HepG2 (cell line): ENCODE data around the gene ABHD15. TPM values are rescaled to one million over a fixed set of nuclear protein-coding genes. Genes with fewer than 3 reads are reported as not detected.

ENCODE experiments used
- ARID4A ChIP-seq: sonication (generic); formaldehyde crosslinking; IDR thresholded peaks from 2 replicates; pipeline ENCODE4 v1.5.0; 2020; ENCODE audit warnings: mild to moderate bottlenecking, missing genetic modification reagents, borderline replicate concordance
- BRD4 ChIP-seq: sonication (generic); formaldehyde crosslinking; IDR thresholded peaks from 2 replicates; pipeline ENCODE4 v1.4.0; 2020; ENCODE audit warnings: missing genetic modification reagents
- CREM ChIP-seq, 2 experiments: sonication (generic) in 1 of 2; formaldehyde crosslinking in 1 of 2; IDR thresholded peaks; 2 replicates each; pipeline versions ENCODE4 v1.4.0 to v1.6.1; 2016 to 2020; ENCODE audit warnings: antibody characterized with exemption in 1 of 2, mild to moderate bottlenecking in 1 of 2, missing genetic modification reagents in 1 of 2
- HOXA5 ChIP-seq: sonication (generic); formaldehyde crosslinking; IDR thresholded peaks from 2 replicates; pipeline ENCODE4 v1.4.0; 2020; ENCODE audit warnings: missing genetic modification reagents
- MIER2 ChIP-seq: IDR thresholded peaks from 2 replicates; pipeline ENCODE4 v1.6.1; 2016; ENCODE audit warnings: missing biosample characterization, missing genetic modification reagents
- MTF2 ChIP-seq: sonication (generic); formaldehyde crosslinking; IDR thresholded peaks from 2 replicates; pipeline ENCODE4 v1.5.0; 2020; ENCODE audit warnings: missing genetic modification reagents, borderline replicate concordance
- NR2F1 ChIP-seq, 2 experiments: fragments of 450-650 bp in 1 of 2; formaldehyde crosslinking in 1 of 2; IDR thresholded peaks; 2 replicates each; pipeline versions ENCODE4 v1.5.0 to v1.6.1; 2016 to 2020; ENCODE audit warnings: mild to moderate bottlenecking in 1 of 2, missing compliant biosample characterization in 1 of 2, missing genetic modification reagents in 1 of 2, moderate library complexity in 1 of 2
- ZBTB38 ChIP-seq: sonication (generic); formaldehyde crosslinking; IDR thresholded peaks from 2 replicates; pipeline ENCODE4 v1.5.1; 2020; ENCODE audit warnings: mild to moderate bottlenecking, missing genetic modification reagents
- ZFP41 ChIP-seq: sonication (generic); formaldehyde crosslinking; IDR thresholded peaks from 2 replicates; pipeline ENCODE4 v1.4.0; 2020; ENCODE audit warnings: mild to moderate bottlenecking, missing genetic modification reagents, borderline replicate concordance
- ZFP90 ChIP-seq: sonication (generic); formaldehyde crosslinking; IDR thresholded peaks from 2 replicates; pipeline ENCODE4 v1.8.0; 2022; ENCODE audit warnings: missing genetic modification reagents, mild to moderate bottlenecking, inconsistent platforms, borderline replicate concordance
- ZNF17 ChIP-seq: sonication (generic); formaldehyde crosslinking; IDR thresholded peaks from 2 replicates; pipeline ENCODE4 v1.5.0; 2020; ENCODE audit warnings: mild to moderate bottlenecking, missing genetic modification reagents
- ZNF280D ChIP-seq: sonication (generic); formaldehyde crosslinking; IDR thresholded peaks from 2 replicates; pipeline ENCODE4 v1.5.1; 2020; ENCODE audit warnings: mild to moderate bottlenecking, missing genetic modification reagents
- ZNF296 ChIP-seq: sonication (generic); formaldehyde crosslinking; conservative IDR thresholded peaks from 2 replicates; pipeline ENCODE4 v1.5.0; 2020; ENCODE audit warnings: mild to moderate bottlenecking, missing genetic modification reagents
- ZNF30 ChIP-seq: sonication (generic); formaldehyde crosslinking; IDR thresholded peaks from 2 replicates; pipeline ENCODE4 v1.5.0; 2020; ENCODE audit warnings: mild to moderate bottlenecking, missing genetic modification reagents
- ZSCAN12 ChIP-seq: sonication (generic); formaldehyde crosslinking; IDR thresholded peaks from 2 replicates; pipeline ENCODE4 v1.9.0; 2021; ENCODE audit warnings: mild to moderate bottlenecking, missing genetic modification reagents
- polyA plus RNA-seq, 8 experiments: library from polyadenylated mRNA; depleted of rRNA in 3 of 8; stranded (reverse) in 7 of 8; unstranded in 1 of 8; fragments of >200 nt; fragmentation: Illumina TruSeq in 4 of 8; extraction: Trizol in 4 of 8; gene quantifications; 2 replicates each; pipeline versions ENCODE4 v1.2.1 to v1.2.3, GENCODE V29; 2011 to 2016; ENCODE audit warnings: low read depth in 4 of 8, missing spikeins in 1 of 8, mixed read lengths in 1 of 8; ENCODE audit not compliant: insufficient read depth in 1 of 8
- total RNA-seq, 5 experiments: library from RNA; depleted of rRNA; stranded (reverse); fragments of >200 nt; fragmentation: Illumina TruSeq; extraction: Trizol; gene quantifications; 2 replicates each; pipeline ENCODE4 v1.2.3, GENCODE V29; 2016; ENCODE audit warnings: low read depth in 1 of 5
- TF ChIP-seq, protein P1 (sequence below), 2 experiments: sonication (generic) in 1 of 2; formaldehyde crosslinking in 1 of 2; IDR thresholded peaks; 2 replicates each; pipeline versions ENCODE4 v1.4.0 to v1.6.1; 2016 to 2020; ENCODE audit warnings: borderline replicate concordance in 1 of 2, low read depth in 1 of 2, mild to moderate bottlenecking in 1 of 2, missing genetic modification reagents in 1 of 2

ABHD15 gene
- total and polyA plus RNA-seq, 2 of the 13 experiments (the other 11 are each of a cell fraction or from before 2014, with no cell fraction given), result 2.4 to 7.7 TPM

DNA sequence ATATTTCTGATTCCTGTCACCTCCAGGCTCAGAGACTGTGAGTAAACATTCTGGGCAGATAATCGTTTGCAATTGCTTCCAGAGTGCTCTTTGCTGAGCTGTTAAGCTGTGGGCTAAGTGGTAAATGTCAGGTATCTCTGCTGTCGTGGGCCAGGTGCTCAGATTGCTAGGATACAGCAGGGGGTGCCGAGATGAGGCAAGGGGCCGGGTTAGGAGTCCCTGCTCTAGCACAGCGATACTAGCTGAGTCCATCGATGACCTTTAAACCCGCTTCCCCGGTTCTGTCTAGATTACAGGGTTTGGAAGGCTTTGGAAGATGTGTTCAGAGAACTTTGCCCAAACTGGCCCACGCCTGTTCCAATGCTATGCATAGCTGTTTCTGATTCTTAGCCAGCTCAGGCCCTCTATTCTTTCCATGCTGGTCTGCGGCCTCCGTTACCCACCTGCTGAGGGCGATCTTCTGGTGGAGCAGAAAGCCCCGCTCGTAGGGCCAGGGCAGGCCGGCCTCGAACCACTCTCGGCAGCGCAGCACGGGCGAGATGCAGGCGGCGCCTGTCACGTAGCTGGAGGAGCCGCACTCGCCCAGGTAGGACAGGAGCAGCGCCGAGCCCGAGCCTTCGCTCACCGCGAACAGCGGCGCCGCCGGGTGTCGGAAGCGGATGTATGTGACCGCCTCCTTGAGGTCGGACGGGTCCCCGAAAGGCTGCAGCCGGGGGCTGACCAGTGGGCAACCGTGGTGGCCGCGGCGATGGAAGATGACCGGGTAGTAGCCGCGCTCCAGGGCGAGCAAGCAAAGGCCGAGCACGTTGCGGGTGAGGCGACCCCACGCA is 979 bp downstream of the ABHD15 start (continued):
- TF ChIP-seq ZNF17 (CRISPR knock-in tag), result no peak
- no peak for TF ChIP-seq ZBTB38
- peak; percentile 67; the same call in 1 of the 2 replicates for TF ChIP-seq ZNF30 (CRISPR knock-in tag)
- TF ChIP-seq ZNF280D (CRISPR knock-in tag), result 0 out of 2 replicates have a peak, but pooled peaks have one; percentile 18
- peak; percentile 61; the same call in 1 of the 2 replicates for TF ChIP-seq ZFP90
- TF ChIP-seq BRD4 (CRISPR knock-in tag), result no peak
- no peak for TF ChIP-seq NR2F1 (CRISPR knock-in tag; IDR thresholded peaks at IDR 0.05)
- TF ChIP-seq ZSCAN12 (CRISPR knock-in tag), result no peak
- TF ChIP-seq HOXA5 (CRISPR knock-in tag), result no peak
- TF ChIP-seq, protein P1, sequence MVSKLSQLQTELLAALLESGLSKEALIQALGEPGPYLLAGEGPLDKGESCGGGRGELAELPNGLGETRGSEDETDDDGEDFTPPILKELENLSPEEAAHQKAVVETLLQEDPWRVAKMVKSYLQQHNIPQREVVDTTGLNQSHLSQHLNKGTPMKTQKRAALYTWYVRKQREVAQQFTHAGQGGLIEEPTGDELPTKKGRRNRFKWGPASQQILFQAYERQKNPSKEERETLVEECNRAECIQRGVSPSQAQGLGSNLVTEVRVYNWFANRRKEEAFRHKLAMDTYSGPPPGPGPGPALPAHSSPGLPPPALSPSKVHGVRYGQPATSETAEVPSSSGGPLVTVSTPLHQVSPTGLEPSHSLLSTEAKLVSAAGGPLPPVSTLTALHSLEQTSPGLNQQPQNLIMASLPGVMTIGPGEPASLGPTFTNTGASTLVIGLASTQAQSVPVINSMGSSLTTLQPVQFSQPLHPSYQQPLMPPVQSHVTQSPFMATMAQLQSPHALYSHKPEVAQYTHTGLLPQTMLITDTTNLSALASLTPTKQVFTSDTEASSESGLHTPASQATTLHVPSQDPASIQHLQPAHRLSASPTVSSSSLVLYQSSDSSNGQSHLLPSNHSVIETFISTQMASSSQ (IDR thresholded peaks at IDR 0.05; ENCODE audit: low read depth), result no peak
- TF ChIP-seq, protein P1 (CRISPR knock-in tag; IDR thresholded peaks at IDR 0.05; ENCODE audit: borderline replicate concordance), result 0 out of 2 replicates have a peak, but pooled peaks have one; percentile 23
- TF ChIP-seq MIER2 (CRISPR knock-in tag), result no peak
- peak; percentile 71 for TF ChIP-seq ARID4A (CRISPR knock-in tag)
- TF ChIP-seq CREM (IDR thresholded peaks at IDR 0.05), result no peak
- TF ChIP-seq CREM (CRISPR knock-in tag; IDR thresholded peaks at IDR 0.05), result no peak
- TF ChIP-seq ZFP41 (CRISPR knock-in tag), result peak; percentile 72; the same call in 1 of the 2 replicates
- TF ChIP-seq ZNF296, result no peak
- peak; percentile 71; the same call in 1 of the 2 replicates for TF ChIP-seq MTF2 (CRISPR knock-in tag)
